ENCODE results near the gene GRAMD1B.

- TF ChIP-seq, protein P1, sequence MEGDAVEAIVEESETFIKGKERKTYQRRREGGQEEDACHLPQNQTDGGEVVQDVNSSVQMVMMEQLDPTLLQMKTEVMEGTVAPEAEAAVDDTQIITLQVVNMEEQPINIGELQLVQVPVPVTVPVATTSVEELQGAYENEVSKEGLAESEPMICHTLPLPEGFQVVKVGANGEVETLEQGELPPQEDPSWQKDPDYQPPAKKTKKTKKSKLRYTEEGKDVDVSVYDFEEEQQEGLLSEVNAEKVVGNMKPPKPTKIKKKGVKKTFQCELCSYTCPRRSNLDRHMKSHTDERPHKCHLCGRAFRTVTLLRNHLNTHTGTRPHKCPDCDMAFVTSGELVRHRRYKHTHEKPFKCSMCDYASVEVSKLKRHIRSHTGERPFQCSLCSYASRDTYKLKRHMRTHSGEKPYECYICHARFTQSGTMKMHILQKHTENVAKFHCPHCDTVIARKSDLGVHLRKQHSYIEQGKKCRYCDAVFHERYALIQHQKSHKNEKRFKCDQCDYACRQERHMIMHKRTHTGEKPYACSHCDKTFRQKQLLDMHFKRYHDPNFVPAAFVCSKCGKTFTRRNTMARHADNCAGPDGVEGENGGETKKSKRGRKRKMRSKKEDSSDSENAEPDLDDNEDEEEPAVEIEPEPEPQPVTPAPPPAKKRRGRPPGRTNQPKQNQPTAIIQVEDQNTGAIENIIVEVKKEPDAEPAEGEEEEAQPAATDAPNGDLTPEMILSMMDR (IDR thresholded peaks at IDR 0.05; ENCODE audit: poor library complexity): no peak
- no peak for TF ChIP-seq EZH2 (IDR thresholded peaks at IDR 0.05; ENCODE audit: borderline replicate concordance)
Observed at GRCh38 chr11:123654566-123655081, 224.6 kb downstream of the GRAMD1B start, which contains the start of gene SCN3B.
